GM12873 (cell line): ENCODE results near the gene CEBPA.

Experiments
- CTCF ChIP-seq: IDR thresholded peaks from 2 replicates; pipeline ENCODE4 v1.5.1; 2012; ENCODE audit warnings: low read depth, mild to moderate bottlenecking, moderate library complexity, low read length, control low read depth; ENCODE audit not compliant: insufficient read depth; ENCODE audit errors: missing control alignments

CEBPA gene

GRCh38 chr19:33271246-33272021, 30.9 kb downstream of the CEBPA start:
- no peak for TF ChIP-seq CTCF

DNA sequence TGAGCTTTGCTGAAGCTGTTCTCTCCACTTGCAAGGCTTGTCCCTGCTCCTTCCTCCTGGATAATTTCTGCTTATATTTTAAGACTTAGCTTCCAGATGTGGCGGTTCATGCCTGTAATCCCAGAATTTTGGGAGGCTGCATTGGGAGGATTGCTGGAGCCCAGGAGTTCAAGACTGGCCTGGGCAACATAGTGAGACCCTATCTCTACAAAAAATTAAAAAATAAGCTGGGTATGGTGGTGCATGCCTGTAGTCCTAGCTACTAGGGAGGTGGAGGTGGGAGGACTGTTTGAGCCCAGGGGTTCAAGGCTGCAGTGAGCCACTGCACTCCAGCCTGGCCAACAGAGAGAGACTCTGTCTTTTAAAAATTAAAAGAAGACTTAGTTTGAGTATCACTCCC, 31.6 kb downstream of the CEBPA start:
- TF ChIP-seq CTCF = no peak

GRCh38 chr19:33269016-33269415, 33.3 kb downstream of the CEBPA start:
- TF ChIP-seq CTCF = no peak

- TF ChIP-seq CTCF = no peak
Measured at GRCh38 chr19:33268162-33268991, 34.0 kb downstream of the CEBPA start.

GRCh38 chr19:33267706-33268105, 34.6 kb downstream of the CEBPA start:
- TF ChIP-seq CTCF = no peak

DNA sequence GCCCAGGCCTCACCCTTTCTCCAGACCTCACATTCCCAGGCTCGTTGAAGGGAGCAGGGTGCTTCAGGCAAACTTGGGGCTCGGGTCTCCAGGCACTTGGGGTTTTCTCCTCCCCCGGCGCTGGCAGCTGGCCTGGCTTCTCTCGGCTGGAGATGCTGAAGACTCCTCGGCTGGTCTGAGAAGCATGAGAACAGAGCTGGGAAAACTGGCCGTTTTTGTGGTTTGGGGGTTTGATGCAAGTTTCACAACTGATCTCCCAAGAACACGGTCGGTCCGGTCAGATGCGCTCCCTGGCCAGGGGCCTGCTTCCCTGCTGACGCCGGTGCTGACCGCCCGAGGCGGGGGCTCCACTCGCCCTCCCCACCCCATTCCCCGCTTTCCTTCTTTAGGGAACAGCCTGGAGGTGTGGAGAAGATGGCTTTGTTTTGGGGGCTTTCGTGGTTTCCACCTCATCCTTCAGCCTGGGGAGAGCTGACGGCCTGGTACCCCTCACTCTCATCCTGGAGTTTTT, 35.3 kb downstream of the CEBPA start:
- no peak for TF ChIP-seq CTCF

- TF ChIP-seq CTCF = no peak
Measured at GRCh38 chr19:33264881-33265445, 37.4 kb downstream of the CEBPA start.
